ENCODE data around the gene PTPRK. TPM values are rescaled to one million over a fixed set of nuclear protein-coding genes. Genes with fewer than 3 reads are reported as not detected.

Gene PTPRK
- total and polyA plus RNA-seq, 3 experiments from 2014 or later, result 0.74 to 23.0 (median 21.3) TPM

DNA sequence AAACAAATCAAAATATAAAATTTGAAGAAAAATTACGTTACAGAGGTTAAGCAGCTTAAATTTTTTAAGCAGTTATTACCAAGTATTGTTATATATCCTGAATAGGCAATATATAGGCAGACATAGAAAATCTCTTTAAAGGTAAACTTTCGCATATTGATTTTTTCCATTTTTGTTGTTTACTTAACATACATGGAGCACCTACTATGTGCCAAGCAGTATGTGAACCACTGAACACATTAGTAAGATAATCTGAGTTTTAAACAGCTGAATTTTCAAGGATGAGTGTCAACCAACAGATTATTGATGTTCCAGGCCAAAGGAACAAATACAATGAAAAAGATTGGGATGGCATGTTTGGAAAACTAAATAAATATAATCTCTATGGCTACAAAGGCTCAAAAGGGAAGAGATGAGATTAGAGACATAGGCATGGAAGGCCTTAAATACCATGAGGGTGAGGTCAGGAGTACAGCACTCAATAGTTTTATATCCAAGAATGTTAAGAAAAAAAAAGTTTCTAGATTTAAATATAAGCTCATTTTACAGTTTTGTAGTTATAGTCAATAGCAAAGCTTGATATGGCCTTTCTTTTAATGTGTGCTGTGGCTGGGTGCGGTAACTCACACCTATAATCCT is 277.5 kb downstream of the PTPRK start:
- H3K27me3 ChIP-seq (ENCODE audit: insufficient read depth, low read length, poor library complexity, severe bottlenecking), result no peaks in the 10 kb centered on the region
- H3K27me3 Mint-ChIP-seq, result peaks cover 0 to 4% of the 10 kb centered on the region in 2 donors
- H3K36me3 Mint-ChIP-seq, result no peaks in the 10 kb centered on the region
- H3K9me3 ChIP-seq (ENCODE audit: low read length), result no peaks in the 10 kb centered on the region
- H3K4me3 Mint-ChIP-seq, result no peak overlapping the region
- no peaks in the 10 kb centered on the region for H3K4me1 ChIP-seq (ENCODE audit: insufficient read depth, low read length)
- no peak overlapping the region for H3K4me3 ChIP-seq (ENCODE audit: low read length)
- DNase-seq, result no peak
- H3K27ac Mint-ChIP-seq, result no peak overlapping the region
- no peak overlapping the region for H3K27ac ChIP-seq (ENCODE audit: low read depth, low read length)
- ChIA-PET CTCF (no interaction called here), POLR2A (no interaction called here)
- H3K4me1 Mint-ChIP-seq, result peaks cover 3 to 6% (median 5%) of the 10 kb centered on the region in 3 donors
- H3K9me3 Mint-ChIP-seq, result no peaks in the 10 kb centered on the region
- no peaks in the 10 kb centered on the region for H3K36me3 ChIP-seq (ENCODE audit: insufficient read depth, low read length)

GRCh38 chr6:128241216-128241615 is 279.2 kb downstream of the PTPRK start:
- CTCF ChIA-PET, result no interaction called here
- no peaks in the 10 kb centered on the region for H3K9me3 Mint-ChIP-seq
- peak overlapping the region in 1 of 7 donors; percentile 6 for H3K4me3 Mint-ChIP-seq
- peaks cover 0 to 4% of the 10 kb centered on the region in 2 donors for H3K27me3 Mint-ChIP-seq
- H3K36me3 Mint-ChIP-seq, result no peaks in the 10 kb centered on the region
- H3K4me3 ChIP-seq (ENCODE audit: low read length), result no peak overlapping the region
- H3K9me3 ChIP-seq (ENCODE audit: low read length), result no peaks in the 10 kb centered on the region
- peaks cover 3 to 6% (median 5%) of the 10 kb centered on the region in 3 donors for H3K4me1 Mint-ChIP-seq
- DNase-seq, result no peak
- H3K4me1 ChIP-seq (ENCODE audit: insufficient read depth, low read length), result no peaks in the 10 kb centered on the region
- H3K36me3 ChIP-seq (ENCODE audit: insufficient read depth, low read length), result no peaks in the 10 kb centered on the region
- no peak overlapping the region for H3K27ac Mint-ChIP-seq
- no peak overlapping the region for H3K27ac ChIP-seq (ENCODE audit: low read depth, low read length)
- H3K27me3 ChIP-seq (ENCODE audit: insufficient read depth, low read length, poor library complexity, severe bottlenecking), result no peaks in the 10 kb centered on the region
- POLR2A ChIA-PET, result no interaction called here

GRCh38 chr6:128240024-128240428 is 280.4 kb downstream of the PTPRK start:
- H3K36me3 Mint-ChIP-seq, result no peaks in the 10 kb centered on the region
- Histone ChIP-seq H3K27ac (ENCODE audit: low read depth, low read length) (no peak overlapping the region), H3K4me1 (ENCODE audit: insufficient read depth, low read length) (no peaks in the 10 kb centered on the region), H3K27me3 (ENCODE audit: insufficient read depth, low read length, poor library complexity, severe bottlenecking) (no peaks in the 10 kb centered on the region), H3K36me3 (ENCODE audit: insufficient read depth, low read length) (no peaks in the 10 kb centered on the region), H3K9me3 (ENCODE audit: low read length) (no peaks in the 10 kb centered on the region), H3K4me3 (ENCODE audit: low read length) (no peak overlapping the region)
- ChIA-PET POLR2A (no interaction called here), CTCF (no interaction called here)
- H3K27me3 Mint-ChIP-seq, result peaks cover 0 to 4% of the 10 kb centered on the region in 2 donors
- H3K9me3 Mint-ChIP-seq, result no peaks in the 10 kb centered on the region
- H3K4me3 Mint-ChIP-seq, result no peak overlapping the region
- no peak for DNase-seq
- peaks cover 3 to 6% (median 5%) of the 10 kb centered on the region in 3 donors for H3K4me1 Mint-ChIP-seq
- H3K27ac Mint-ChIP-seq, result no peak overlapping the region

GRCh38 chr6:128239146-128239545 is 281.3 kb downstream of the PTPRK start:
- no peaks in the 10 kb centered on the region for H3K9me3 ChIP-seq (ENCODE audit: low read length)
- H3K27me3 ChIP-seq (ENCODE audit: insufficient read depth, low read length, poor library complexity, severe bottlenecking), result no peaks in the 10 kb centered on the region
- no peak overlapping the region for H3K27ac ChIP-seq (ENCODE audit: low read depth, low read length)
- H3K4me3 ChIP-seq (ENCODE audit: low read length), result no peak overlapping the region
- no peaks in the 10 kb centered on the region for H3K36me3 Mint-ChIP-seq
- H3K27me3 Mint-ChIP-seq, result peaks cover 0 to 3% of the 10 kb centered on the region in 2 donors
- no peaks in the 10 kb centered on the region for H3K36me3 ChIP-seq (ENCODE audit: insufficient read depth, low read length)
- no peak for DNase-seq
- POLR2A ChIA-PET, result no interaction called here
- no peak overlapping the region for H3K27ac Mint-ChIP-seq
- CTCF ChIA-PET, result no interaction called here
- H3K4me1 ChIP-seq (ENCODE audit: insufficient read depth, low read length), result no peaks in the 10 kb centered on the region
- no peak overlapping the region for H3K4me3 Mint-ChIP-seq
- no peaks in the 10 kb centered on the region for H3K9me3 Mint-ChIP-seq
- H3K4me1 Mint-ChIP-seq, result peaks cover 3 to 6% (median 5%) of the 10 kb centered on the region in 3 donors

- no peaks in the 10 kb centered on the region for H3K9me3 Mint-ChIP-seq
- ChIA-PET CTCF (interaction anchor here (0.8 kb wide), 1 partner anchor 371 kb away, joined by 3 read pairs; no protein-coding TSS in a partner anchor), POLR2A (no interaction called here)
- no peak overlapping the region for H3K4me3 Mint-ChIP-seq
- H3K4me3 ChIP-seq (ENCODE audit: low read length), result no peak overlapping the region
- no peaks in the 10 kb centered on the region for H3K27me3 ChIP-seq (ENCODE audit: insufficient read depth, low read length, poor library complexity, severe bottlenecking)
- no peaks in the 10 kb centered on the region for H3K36me3 Mint-ChIP-seq
- no peak overlapping the region for H3K27ac Mint-ChIP-seq
- H3K4me1 Mint-ChIP-seq, result peaks cover 3 to 6% (median 5%) of the 10 kb centered on the region in 3 donors
- no peak for DNase-seq
- no peaks in the 10 kb centered on the region for H3K36me3 ChIP-seq (ENCODE audit: insufficient read depth, low read length)
- H3K27ac ChIP-seq (ENCODE audit: low read depth, low read length), result no peak overlapping the region
- H3K4me1 ChIP-seq (ENCODE audit: insufficient read depth, low read length), result no peaks in the 10 kb centered on the region
- H3K9me3 ChIP-seq (ENCODE audit: low read length), result no peaks in the 10 kb centered on the region
- peaks cover 0 to 2% of the 10 kb centered on the region in 2 donors for H3K27me3 Mint-ChIP-seq
These were observed 282.2 kb downstream of the PTPRK start for GRCh38 chr6:128238225-128238624.

DNA sequence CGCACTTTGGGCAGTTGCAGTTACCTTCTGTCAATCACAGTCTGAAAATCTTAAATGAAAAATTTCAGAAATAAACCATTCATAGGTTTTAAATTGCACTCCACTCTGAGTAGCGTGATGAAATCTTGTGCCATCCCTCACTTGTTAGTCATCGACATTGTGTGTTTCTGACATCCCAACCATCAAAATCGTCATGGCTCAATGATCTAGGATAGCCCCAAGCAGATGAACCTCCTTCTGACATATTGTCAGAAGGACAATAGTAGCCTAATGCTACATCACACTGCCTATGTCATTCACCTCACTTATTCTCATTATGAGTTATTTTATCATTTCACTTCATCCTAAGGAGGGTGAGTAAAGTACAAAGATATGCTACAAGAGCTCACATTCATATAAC is 284.8 kb downstream of the PTPRK start:
- Histone ChIP-seq H3K4me3 (ENCODE audit: low read length) (no peak overlapping the region), H3K27ac (ENCODE audit: low read depth, low read length) (no peak overlapping the region), H3K36me3 (ENCODE audit: insufficient read depth, low read length) (no peaks in the 10 kb centered on the region), H3K4me1 (ENCODE audit: insufficient read depth, low read length) (no peaks in the 10 kb centered on the region), H3K27me3 (ENCODE audit: insufficient read depth, low read length, poor library complexity, severe bottlenecking) (no peaks in the 10 kb centered on the region), H3K9me3 (ENCODE audit: low read length) (no peaks in the 10 kb centered on the region)
- H3K4me1 Mint-ChIP-seq, result peaks cover 3 to 6% (median 5%) of the 10 kb centered on the region in 3 donors
- ChIA-PET CTCF (no interaction called here), POLR2A (no interaction called here)
- no peaks in the 10 kb centered on the region for H3K36me3 Mint-ChIP-seq
- DNase-seq, result no peak
- H3K27ac Mint-ChIP-seq, result no peak overlapping the region
- H3K4me3 Mint-ChIP-seq, result no peak overlapping the region
- no peaks in the 10 kb centered on the region for H3K9me3 Mint-ChIP-seq
- no peaks in the 10 kb centered on the region for H3K27me3 Mint-ChIP-seq

- Mint-ChIP-seq H3K27ac (no peak overlapping the region), H3K27me3 (no peaks in the 10 kb centered on the region), H3K9me3 (no peaks in the 10 kb centered on the region), H3K4me1 (no peaks in the 10 kb centered on the region), H3K4me3 (no peak overlapping the region), H3K36me3 (no peaks in the 10 kb centered on the region)
- Histone ChIP-seq H3K4me1 (ENCODE audit: insufficient read depth, low read length) (no peaks in the 10 kb centered on the region), H3K27me3 (ENCODE audit: insufficient read depth, low read length, poor library complexity, severe bottlenecking) (no peaks in the 10 kb centered on the region), H3K27ac (ENCODE audit: low read depth, low read length) (no peak overlapping the region), H3K36me3 (ENCODE audit: insufficient read depth, low read length) (no peaks in the 10 kb centered on the region), H3K9me3 (ENCODE audit: low read length) (no peaks in the 10 kb centered on the region), H3K4me3 (ENCODE audit: low read length) (no peak overlapping the region)
- ChIA-PET POLR2A (no interaction called here), CTCF (no interaction called here)
- no peak for DNase-seq
These were observed 286.9 kb downstream of the PTPRK start for GRCh38 chr6:128233531-128233930.

DNA sequence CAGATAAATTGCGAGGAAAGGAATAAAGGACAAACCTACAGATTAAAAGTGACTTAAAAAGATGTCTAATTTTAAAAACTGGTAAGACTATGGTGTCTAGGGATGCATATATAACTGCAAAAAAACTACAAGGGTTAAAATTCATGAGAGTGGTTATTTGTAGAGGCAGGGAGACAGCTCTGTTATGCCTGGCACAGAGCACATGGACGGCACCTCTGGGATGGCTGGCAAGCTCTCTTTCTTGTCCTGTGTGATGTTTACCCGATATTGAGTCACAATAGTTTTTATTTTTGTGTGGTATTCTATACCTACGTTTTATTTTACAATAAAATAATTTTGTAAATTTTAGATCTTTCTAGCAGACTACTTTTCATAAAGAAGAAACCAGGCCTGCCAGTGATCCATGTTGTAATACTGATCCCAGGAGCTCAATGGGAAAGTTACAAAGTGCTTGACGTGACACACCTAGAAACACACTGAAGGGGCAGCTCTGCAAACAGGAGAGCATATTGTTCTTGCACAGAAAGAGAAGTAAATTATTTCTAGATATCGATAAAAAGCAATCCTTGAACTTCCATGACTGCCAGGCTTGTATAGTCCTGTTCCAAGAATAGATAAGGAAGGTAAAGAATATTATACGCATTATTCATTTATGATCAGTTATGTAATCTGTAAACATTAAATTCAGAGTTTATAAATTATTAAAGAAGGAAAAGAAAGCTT is 290.0 kb downstream of the PTPRK start:
- no peak overlapping the region for H3K4me3 Mint-ChIP-seq
- no peaks in the 10 kb centered on the region for H3K4me1 Mint-ChIP-seq
- ChIA-PET CTCF (interaction anchor here (1.1 kb wide), 1 partner anchor 493 kb away, joined by 3 read pairs; no protein-coding TSS in a partner anchor), POLR2A (no interaction called here)
- Histone ChIP-seq H3K36me3 (ENCODE audit: insufficient read depth, low read length) (no peaks in the 10 kb centered on the region), H3K9me3 (ENCODE audit: low read length) (no peaks in the 10 kb centered on the region), H3K27ac (ENCODE audit: low read depth, low read length) (no peak overlapping the region), H3K4me3 (ENCODE audit: low read length) (no peak overlapping the region), H3K4me1 (ENCODE audit: insufficient read depth, low read length) (no peaks in the 10 kb centered on the region), H3K27me3 (ENCODE audit: insufficient read depth, low read length, poor library complexity, severe bottlenecking) (no peaks in the 10 kb centered on the region)
- peaks cover 0 to 9% of the 10 kb centered on the region in 2 donors for H3K27me3 Mint-ChIP-seq
- H3K27ac Mint-ChIP-seq, result no peak overlapping the region
- H3K9me3 Mint-ChIP-seq, result no peaks in the 10 kb centered on the region
- no peaks in the 10 kb centered on the region for H3K36me3 Mint-ChIP-seq
- no peak for DNase-seq

All from CD8-positive, alpha-beta memory T cell (primary cell).